ENCODE results near the gene CCRL2.
A peak's percentile ranks its signal among the peaks of the same experiment; 100 is the strongest.

CCRL2 gene

GRCh38 chr3:46361408-46362283, 45.4 kb upstream of the CCRL2 start (continued):
- TF ChIP-seq, protein P1, sequence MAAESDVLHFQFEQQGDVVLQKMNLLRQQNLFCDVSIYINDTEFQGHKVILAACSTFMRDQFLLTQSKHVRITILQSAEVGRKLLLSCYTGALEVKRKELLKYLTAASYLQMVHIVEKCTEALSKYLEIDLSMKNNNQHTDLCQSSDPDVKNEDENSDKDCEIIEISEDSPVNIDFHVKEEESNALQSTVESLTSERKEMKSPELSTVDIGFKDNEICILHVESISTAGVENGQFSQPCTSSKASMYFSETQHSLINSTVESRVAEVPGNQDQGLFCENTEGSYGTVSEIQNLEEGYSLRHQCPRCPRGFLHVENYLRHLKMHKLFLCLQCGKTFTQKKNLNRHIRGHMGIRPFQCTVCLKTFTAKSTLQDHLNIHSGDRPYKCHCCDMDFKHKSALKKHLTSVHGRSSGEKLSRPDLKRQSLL (tag by site-specific recombination; IDR thresholded peaks at IDR 0.05): no peak
- TF ChIP-seq PRDM2 (tag by site-specific recombination; IDR thresholded peaks at IDR 0.05; ENCODE audit: borderline replicate concordance): no peak
- TF ChIP-seq, protein P2, sequence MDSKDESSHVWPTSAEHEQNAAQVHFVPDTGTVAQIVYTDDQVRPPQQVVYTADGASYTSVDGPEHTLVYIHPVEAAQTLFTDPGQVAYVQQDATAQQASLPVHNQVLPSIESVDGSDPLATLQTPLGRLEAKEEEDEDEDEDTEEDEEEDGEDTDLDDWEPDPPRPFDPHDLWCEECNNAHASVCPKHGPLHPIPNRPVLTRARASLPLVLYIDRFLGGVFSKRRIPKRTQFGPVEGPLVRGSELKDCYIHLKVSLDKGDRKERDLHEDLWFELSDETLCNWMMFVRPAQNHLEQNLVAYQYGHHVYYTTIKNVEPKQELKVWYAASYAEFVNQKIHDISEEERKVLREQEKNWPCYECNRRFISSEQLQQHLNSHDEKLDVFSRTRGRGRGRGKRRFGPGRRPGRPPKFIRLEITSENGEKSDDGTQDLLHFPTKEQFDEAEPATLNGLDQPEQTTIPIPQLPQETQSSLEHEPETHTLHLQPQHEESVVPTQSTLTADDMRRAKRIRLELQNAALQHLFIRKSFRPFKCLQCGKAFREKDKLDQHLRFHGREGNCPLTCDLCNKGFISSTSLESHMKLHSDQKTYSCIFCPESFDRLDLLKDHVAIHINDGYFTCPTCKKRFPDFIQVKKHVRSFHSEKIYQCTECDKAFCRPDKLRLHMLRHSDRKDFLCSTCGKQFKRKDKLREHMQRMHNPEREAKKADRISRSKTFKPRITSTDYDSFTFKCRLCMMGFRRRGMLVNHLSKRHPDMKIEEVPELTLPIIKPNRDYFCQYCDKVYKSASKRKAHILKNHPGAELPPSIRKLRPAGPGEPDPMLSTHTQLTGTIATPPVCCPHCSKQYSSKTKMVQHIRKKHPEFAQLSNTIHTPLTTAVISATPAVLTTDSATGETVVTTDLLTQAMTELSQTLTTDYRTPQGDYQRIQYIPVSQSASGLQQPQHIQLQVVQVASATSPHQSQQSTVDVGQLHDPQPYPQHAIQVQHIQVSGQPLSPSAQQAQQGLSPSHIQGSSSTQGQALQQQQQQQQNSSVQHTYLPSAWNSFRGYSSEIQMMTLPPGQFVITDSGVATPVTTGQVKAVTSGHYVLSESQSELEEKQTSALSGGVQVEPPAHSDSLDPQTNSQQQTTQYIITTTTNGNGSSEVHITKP (tag by site-specific recombination; IDR thresholded peaks at IDR 0.05): peak; percentile 32; the same call in 1 of the 2 replicates
- TF ChIP-seq ZNF561 (tag by site-specific recombination; IDR thresholded peaks at IDR 0.05; ENCODE audit: borderline replicate concordance): 0 out of 2 replicates have a peak, but pooled peaks have one; percentile 14
- TF ChIP-seq ZNF280D (tag by site-specific recombination; IDR thresholded peaks at IDR 0.05): 0 out of 2 replicates have a peak, but pooled peaks have one; percentile 44
- TF ChIP-seq IKZF3 (tag by site-specific recombination; IDR thresholded peaks at IDR 0.05): peak; percentile 41; the same call in 1 of the 2 replicates
- TF ChIP-seq ZBTB21 (tag by site-specific recombination; IDR thresholded peaks at IDR 0.05): peak; percentile 74
- peak; percentile 75 for TF ChIP-seq SP7 (tag by site-specific recombination; IDR thresholded peaks at IDR 0.05)
- TF ChIP-seq ATF2 (tag by site-specific recombination; IDR thresholded peaks at IDR 0.05; ENCODE audit: low read depth): peak; percentile 65; the same call in 1 of the 2 replicates
- no peak for TF ChIP-seq KLF7 (tag by site-specific recombination; IDR thresholded peaks at IDR 0.05; ENCODE audit: borderline replicate concordance)
- peak; percentile 76 for TF ChIP-seq FEZF1 (tag by site-specific recombination; IDR thresholded peaks at IDR 0.05)
- no peak for TF ChIP-seq ZNF704 (tag by site-specific recombination; IDR thresholded peaks at IDR 0.05)
- no peak for TF ChIP-seq ZNF768 (tag by site-specific recombination; IDR thresholded peaks at IDR 0.05)
- peak; percentile 62; the same call in 1 of the 2 replicates for TF ChIP-seq ZEB2 (tag by site-specific recombination; IDR thresholded peaks at IDR 0.05)
- TF ChIP-seq GFI1B (tag by site-specific recombination; IDR thresholded peaks at IDR 0.05): no peak
- no peak for TF ChIP-seq ZNF239 (tag by site-specific recombination; IDR thresholded peaks at IDR 0.05)
- TF ChIP-seq ZFP69B (tag by site-specific recombination; IDR thresholded peaks at IDR 0.05): 0 out of 2 replicates have a peak, but pooled peaks have one; percentile 19
- TF ChIP-seq ZNF664 (tag by site-specific recombination; IDR thresholded peaks at IDR 0.05): peak; percentile 32; the same call in 1 of the 2 replicates
- TF ChIP-seq BCL11B (tag by site-specific recombination; IDR thresholded peaks at IDR 0.05; ENCODE audit: low read depth): no peak
- peak; percentile 69 for TF ChIP-seq ZNF121 (tag by site-specific recombination; IDR thresholded peaks at IDR 0.05)
- TF ChIP-seq ZNF202 (tag by site-specific recombination; IDR thresholded peaks at IDR 0.05; ENCODE audit: borderline replicate concordance): no peak
